Loucy (cell line): ENCODE results near the gene UNC5B.

Experiments used
- H2AFZ ChIP-seq: fragments of 200-600 bp; sonication (generic); 2 replicates; pipeline ENCODE4 v1.6.0; 2016; ENCODE audit warnings: antibody characterized with exemption, mild to moderate bottlenecking, low read length, moderate library complexity
- H3F3A ChIP-seq: fragments of 200-600 bp; 2 replicates; pipeline ENCODE4 v1.6.0; 2016; ENCODE audit warnings: antibody characterized with exemption, low read depth, mild to moderate bottlenecking
- H3K27me3 ChIP-seq: fragments of 200-600 bp; sonication (generic); 2 replicates; pipeline ENCODE4 v1.6.1; 2014; ENCODE audit warnings: low read length, mild to moderate bottlenecking; ENCODE audit not compliant: insufficient read depth, poor library complexity, severe bottlenecking
- H3K36me3 ChIP-seq: fragments of 200-600 bp; sonication (generic); 2 replicates; pipeline ENCODE4 v1.6.1; 2016; ENCODE audit warnings: low read length; ENCODE audit not compliant: insufficient read depth
- H3K4me1 ChIP-seq: fragments of 200-600 bp; sonication (generic); 2 replicates; pipeline ENCODE4 v1.5.1; 2014; ENCODE audit warnings: low read length, mild to moderate bottlenecking; ENCODE audit not compliant: insufficient read depth, poor library complexity, severe bottlenecking
- H3K4me2 ChIP-seq: fragments of 200-600 bp; sonication (generic); 2 replicates; pipeline ENCODE4 v1.6.0; 2014; ENCODE audit warnings: antibody characterized with exemption, low read length, low read depth, mild to moderate bottlenecking; ENCODE audit not compliant: poor library complexity, severe bottlenecking
- H3K4me3 ChIP-seq: fragments of 200-600 bp; sonication (generic); 2 replicates; pipeline ENCODE4 v1.5.1; 2014; ENCODE audit warnings: low read length, mild to moderate bottlenecking, mixed read lengths; ENCODE audit not compliant: poor library complexity, severe bottlenecking
- H3K79me2 ChIP-seq: fragments of 200-600 bp; sonication (generic); 2 replicates; pipeline ENCODE4 v1.6.1; 2014; ENCODE audit warnings: low read length; ENCODE audit not compliant: insufficient read depth
- H3K9ac ChIP-seq: fragments of 200-600 bp; sonication (generic); 2 replicates; pipeline ENCODE4 v1.6.0; 2014; ENCODE audit warnings: mild to moderate bottlenecking, low read depth, low read length, moderate library complexity; ENCODE audit not compliant: poor library complexity, severe bottlenecking
- H3K9me2 ChIP-seq: fragments of 200-600 bp; sonication (generic); replicated peaks from 2 replicates; pipeline ENCODE4 v1.6.1; 2016; ENCODE audit warnings: low read depth, low read length, mixed read lengths
- H3K9me3 ChIP-seq: fragments of 200-600 bp; sonication (generic); 2 replicates; pipeline ENCODE4 v1.6.1; 2014; ENCODE audit warnings: mild to moderate bottlenecking, antibody characterized with exemption, low read length, low read depth; ENCODE audit not compliant: insufficient read depth
- H4K20me1 ChIP-seq: fragments of 200-600 bp; sonication (generic); 2 replicates; pipeline ENCODE4 v1.6.0; 2014; ENCODE audit warnings: antibody characterized with exemption, low read length, mild to moderate bottlenecking; ENCODE audit not compliant: insufficient read depth, poor library complexity, severe bottlenecking
- EZH2phosphoT487 ChIP-seq: fragments of 200-600 bp; IDR thresholded peaks from 2 replicates; pipeline ENCODE4 v1.6.1; 2018; ENCODE audit warnings: antibody characterized with exemption, mild to moderate bottlenecking, moderate library complexity, borderline replicate concordance
- TF ChIP-seq, protein P1 (sequence below): fragments of 200-600 bp; sonication (generic); conservative IDR thresholded peaks from 2 replicates; pipeline ENCODE4 v1.5.1; 2014; ENCODE audit warnings: mild to moderate bottlenecking, antibody characterized with exemption, low read length

Gene UNC5B

DNA sequence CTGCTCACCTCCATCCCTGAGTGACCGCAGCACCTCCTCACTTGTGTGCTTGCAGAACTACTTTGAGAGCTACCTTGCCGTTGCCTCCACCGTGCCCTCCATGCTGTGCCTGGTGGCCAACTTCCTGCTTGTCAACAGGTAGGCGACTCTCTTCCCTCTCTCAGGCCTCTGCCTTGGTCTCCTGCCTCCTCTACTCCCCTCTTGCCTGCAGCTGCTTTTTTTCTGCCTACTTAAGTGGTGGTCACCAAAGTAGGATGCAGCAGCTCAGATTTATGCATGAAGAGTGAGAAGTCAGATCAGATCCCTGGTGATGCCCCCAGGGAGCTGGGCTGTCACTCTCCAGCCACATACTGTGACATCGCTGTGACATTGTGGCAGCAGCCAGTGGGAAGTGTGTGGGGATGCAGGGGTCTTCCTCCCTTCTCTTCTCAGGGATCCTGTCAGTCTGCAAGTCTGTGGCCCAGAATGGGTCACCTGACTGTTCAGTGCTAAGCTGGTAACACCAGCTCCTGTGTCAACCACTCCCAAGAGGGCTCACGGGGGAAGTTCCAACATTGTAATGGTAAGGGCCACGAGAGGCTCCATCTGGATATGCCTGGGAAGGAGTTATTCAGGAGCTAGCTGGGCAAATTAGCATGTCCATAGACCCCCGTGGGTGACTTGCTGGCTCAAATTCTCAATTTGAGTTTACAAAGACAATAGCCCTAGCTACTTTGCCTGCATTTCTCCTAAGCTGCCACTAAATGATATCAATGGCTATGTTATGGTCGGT is 132.0 kb downstream of the UNC5B start:
- no peaks in the 10 kb centered on the region for H3K9me2 ChIP-seq
- H3K4me3 ChIP-seq = no peak overlapping the region
- no peaks in the 10 kb centered on the region for H3K79me2 ChIP-seq
- H4K20me1 ChIP-seq = no peaks in the 10 kb centered on the region
- no peaks in the 10 kb centered on the region for H3K4me1 ChIP-seq
- no peaks in the 10 kb centered on the region for H3F3A ChIP-seq
- no peaks in the 10 kb centered on the region for H3K9me3 ChIP-seq
- H3K36me3 ChIP-seq = peaks cover 2% of the 10 kb centered on the region; the same call in 1 of the 2 replicates
- H3K4me2 ChIP-seq = no peak overlapping the region
- TF ChIP-seq, protein P1, sequence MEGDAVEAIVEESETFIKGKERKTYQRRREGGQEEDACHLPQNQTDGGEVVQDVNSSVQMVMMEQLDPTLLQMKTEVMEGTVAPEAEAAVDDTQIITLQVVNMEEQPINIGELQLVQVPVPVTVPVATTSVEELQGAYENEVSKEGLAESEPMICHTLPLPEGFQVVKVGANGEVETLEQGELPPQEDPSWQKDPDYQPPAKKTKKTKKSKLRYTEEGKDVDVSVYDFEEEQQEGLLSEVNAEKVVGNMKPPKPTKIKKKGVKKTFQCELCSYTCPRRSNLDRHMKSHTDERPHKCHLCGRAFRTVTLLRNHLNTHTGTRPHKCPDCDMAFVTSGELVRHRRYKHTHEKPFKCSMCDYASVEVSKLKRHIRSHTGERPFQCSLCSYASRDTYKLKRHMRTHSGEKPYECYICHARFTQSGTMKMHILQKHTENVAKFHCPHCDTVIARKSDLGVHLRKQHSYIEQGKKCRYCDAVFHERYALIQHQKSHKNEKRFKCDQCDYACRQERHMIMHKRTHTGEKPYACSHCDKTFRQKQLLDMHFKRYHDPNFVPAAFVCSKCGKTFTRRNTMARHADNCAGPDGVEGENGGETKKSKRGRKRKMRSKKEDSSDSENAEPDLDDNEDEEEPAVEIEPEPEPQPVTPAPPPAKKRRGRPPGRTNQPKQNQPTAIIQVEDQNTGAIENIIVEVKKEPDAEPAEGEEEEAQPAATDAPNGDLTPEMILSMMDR = no peak
- no peak for TF ChIP-seq EZH2phosphoT487
- no peak overlapping the region for H3K9ac ChIP-seq
- H3K27me3 ChIP-seq = no peaks in the 10 kb centered on the region
- no peak overlapping the region for H2AFZ ChIP-seq

DNA sequence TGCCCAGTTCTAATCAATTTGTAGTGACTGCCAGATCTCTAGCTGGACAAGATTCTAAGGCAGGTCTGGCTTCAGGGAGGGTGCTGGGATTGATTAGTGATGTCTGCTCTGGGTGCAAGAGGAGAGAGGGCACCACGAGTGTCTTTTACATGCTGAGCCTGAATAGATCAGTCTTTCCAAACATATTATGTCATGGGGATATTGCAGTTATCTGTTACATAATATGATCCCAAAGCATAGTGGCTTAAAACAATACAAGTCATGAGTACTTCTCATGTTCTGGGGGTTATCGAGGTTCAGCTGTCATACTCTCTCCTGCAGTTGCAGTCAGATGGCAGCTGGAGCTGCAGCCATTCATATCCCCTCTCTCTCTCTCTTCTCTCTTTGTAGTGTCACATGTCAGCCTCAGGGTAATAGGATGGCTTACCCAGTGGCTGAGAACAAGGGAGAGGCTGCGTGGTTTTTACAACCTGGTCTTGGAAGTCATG is 132.7 kb downstream of the UNC5B start:
- H3K9ac ChIP-seq = no peak overlapping the region
- no peaks in the 10 kb centered on the region; the same call in 1 of the 2 replicates for H3K36me3 ChIP-seq
- no peaks in the 10 kb centered on the region for H3K79me2 ChIP-seq
- H3F3A ChIP-seq = no peaks in the 10 kb centered on the region
- H4K20me1 ChIP-seq = no peaks in the 10 kb centered on the region
- TF ChIP-seq, protein P1 = no peak
- no peak for TF ChIP-seq EZH2phosphoT487
- no peaks in the 10 kb centered on the region for H3K27me3 ChIP-seq
- no peak overlapping the region for H3K4me3 ChIP-seq
- H3K9me3 ChIP-seq = no peaks in the 10 kb centered on the region
- H3K4me2 ChIP-seq = no peak overlapping the region
- no peaks in the 10 kb centered on the region for H3K9me2 ChIP-seq
- no peaks in the 10 kb centered on the region for H3K4me1 ChIP-seq
- H2AFZ ChIP-seq = no peak overlapping the region

DNA sequence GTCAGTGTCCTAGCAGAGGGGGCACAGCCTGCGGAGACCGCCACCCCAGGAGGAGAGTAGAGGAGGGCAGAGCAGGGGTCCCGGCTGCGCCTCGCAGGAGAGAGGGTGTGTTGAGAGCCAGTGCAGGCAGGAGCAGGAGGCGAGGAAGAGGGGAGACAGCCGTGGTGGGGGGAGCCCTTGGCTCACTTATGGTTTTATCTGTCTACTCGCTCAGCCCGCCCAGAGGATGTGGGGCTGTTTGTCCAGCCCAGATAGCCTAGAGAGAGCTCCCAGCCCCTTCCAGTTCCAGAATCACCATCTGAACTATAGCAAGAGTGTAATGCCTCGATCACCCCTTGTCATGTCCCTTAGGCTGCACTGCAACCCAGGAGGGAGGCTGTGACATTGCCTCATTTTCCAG is 133.3 kb downstream of the UNC5B start:
- no peaks in the 10 kb centered on the region for H4K20me1 ChIP-seq
- no peaks in the 10 kb centered on the region for H3K27me3 ChIP-seq
- no peaks in the 10 kb centered on the region for H3K9me2 ChIP-seq
- H3K79me2 ChIP-seq = no peaks in the 10 kb centered on the region
- no peak overlapping the region for H3K4me3 ChIP-seq
- TF ChIP-seq EZH2phosphoT487 = no peak
- TF ChIP-seq, protein P1 = no peak
- no peak overlapping the region for H2AFZ ChIP-seq
- H3K36me3 ChIP-seq = peaks cover 2% of the 10 kb centered on the region; the same call in 1 of the 2 replicates
- no peaks in the 10 kb centered on the region for H3F3A ChIP-seq
- H3K4me2 ChIP-seq = no peak overlapping the region
- H3K9me3 ChIP-seq = no peaks in the 10 kb centered on the region
- no peaks in the 10 kb centered on the region for H3K4me1 ChIP-seq
- no peak overlapping the region for H3K9ac ChIP-seq
